Effector memory CD4-positive, alpha-beta T cell (primary cell): ENCODE results near the gene SPTLC1.

ENCODE experiments used
- DNase-seq, 3 donors: peaks; one replicate each; pipeline ENCODE4 v3.0.0-alpha.2; 2020
- H3K27ac ChIP-seq: 2 replicates; pipeline ENCODE4 v1.7.0; 2013; ENCODE audit warnings: mild to moderate bottlenecking, low read length, moderate library complexity; ENCODE audit not compliant: insufficient read depth, poor library complexity, severe bottlenecking
- H3K27me3 ChIP-seq: replicated peaks from 2 replicates; pipeline ENCODE4 v1.7.0; 2013; ENCODE audit warnings: mild to moderate bottlenecking, low read length; ENCODE audit not compliant: insufficient read depth, control insufficient read depth, poor library complexity, severe bottlenecking
- H3K36me3 ChIP-seq: 2 replicates; pipeline ENCODE4 v1.7.0; 2013; ENCODE audit warnings: mild to moderate bottlenecking, low read length, moderate library complexity; ENCODE audit not compliant: control insufficient read depth, insufficient read depth
- H3K4me1 ChIP-seq: 2 replicates; pipeline ENCODE4 v1.7.0; 2013; ENCODE audit warnings: low read length, mild to moderate bottlenecking; ENCODE audit not compliant: control insufficient read depth, insufficient read depth, poor library complexity, severe bottlenecking
- H3K4me3 ChIP-seq: 2 replicates; pipeline ENCODE4 v1.7.0; 2013; ENCODE audit warnings: low read length, low read depth, mild to moderate bottlenecking; ENCODE audit not compliant: insufficient read depth, poor library complexity, severe bottlenecking
- H3K9me3 ChIP-seq: 2 replicates; pipeline ENCODE4 v1.7.0; 2013; ENCODE audit warnings: mild to moderate bottlenecking, low read length, moderate library complexity; ENCODE audit not compliant: control insufficient read depth

Gene SPTLC1

GRCh38 chr9:91995000-91995655 lies 120.1 kb downstream of the SPTLC1 start:
- H3K9me3 ChIP-seq: no peaks in the 10 kb centered on the region

DNA sequence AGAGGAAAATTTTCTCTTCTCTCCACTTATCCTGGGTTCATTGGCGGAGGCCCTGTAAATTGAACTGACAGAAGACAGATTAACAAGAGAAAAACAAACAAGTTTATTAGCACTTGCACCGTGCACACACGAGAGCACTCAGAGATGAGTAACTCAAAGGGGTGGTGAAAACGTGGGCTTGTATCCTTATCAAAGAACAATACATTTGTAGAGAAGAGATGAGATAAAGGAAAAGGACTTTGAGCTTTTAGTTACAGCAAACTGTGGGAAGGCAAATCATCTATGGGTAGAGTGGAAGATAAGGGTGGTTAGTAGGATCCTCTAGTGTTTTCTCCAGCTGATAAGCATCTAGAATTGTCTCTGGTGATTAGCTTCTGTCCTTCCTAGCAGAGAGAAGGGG lies 120.8 kb downstream of the SPTLC1 start:
- no peaks in the 10 kb centered on the region for H3K4me1 ChIP-seq
- no peak overlapping the region for H3K27ac ChIP-seq
- no peaks in the 10 kb centered on the region for H3K36me3 ChIP-seq
- no peak overlapping the region for H3K4me3 ChIP-seq
- no peak for DNase-seq
- H3K27me3 ChIP-seq: no peaks in the 10 kb centered on the region
- H3K9me3 ChIP-seq: no peaks in the 10 kb centered on the region

More at GRCh38 chr9:91995000-91995655, 120.1 kb downstream of the SPTLC1 start:
- DNase-seq: no peak
- Histone ChIP-seq H3K4me1 (no peaks in the 10 kb centered on the region), H3K27me3 (no peaks in the 10 kb centered on the region), H3K4me3 (no peak overlapping the region), H3K36me3 (no peaks in the 10 kb centered on the region), H3K27ac (no peak overlapping the region)

GRCh38 chr9:91992461-91993041 lies 122.7 kb downstream of the SPTLC1 start:
- no peaks in the 10 kb centered on the region for H3K27me3 ChIP-seq

GRCh38 chr9:91991721-91992341 lies 123.4 kb downstream of the SPTLC1 start:
- DNase-seq: no peak
- no peaks in the 10 kb centered on the region for H3K27me3 ChIP-seq
- H3K4me3 ChIP-seq: no peak overlapping the region
- no peak overlapping the region for H3K27ac ChIP-seq
- H3K9me3 ChIP-seq: no peaks in the 10 kb centered on the region
- H3K4me1 ChIP-seq: no peaks in the 10 kb centered on the region
- no peaks in the 10 kb centered on the region for H3K36me3 ChIP-seq

More at GRCh38 chr9:91992461-91993041, 122.7 kb downstream of the SPTLC1 start:
- Histone ChIP-seq H3K9me3 (no peaks in the 10 kb centered on the region), H3K4me1 (no peaks in the 10 kb centered on the region), H3K36me3 (no peaks in the 10 kb centered on the region), H3K4me3 (no peak overlapping the region), H3K27ac (no peak overlapping the region)
- no peak for DNase-seq

DNA sequence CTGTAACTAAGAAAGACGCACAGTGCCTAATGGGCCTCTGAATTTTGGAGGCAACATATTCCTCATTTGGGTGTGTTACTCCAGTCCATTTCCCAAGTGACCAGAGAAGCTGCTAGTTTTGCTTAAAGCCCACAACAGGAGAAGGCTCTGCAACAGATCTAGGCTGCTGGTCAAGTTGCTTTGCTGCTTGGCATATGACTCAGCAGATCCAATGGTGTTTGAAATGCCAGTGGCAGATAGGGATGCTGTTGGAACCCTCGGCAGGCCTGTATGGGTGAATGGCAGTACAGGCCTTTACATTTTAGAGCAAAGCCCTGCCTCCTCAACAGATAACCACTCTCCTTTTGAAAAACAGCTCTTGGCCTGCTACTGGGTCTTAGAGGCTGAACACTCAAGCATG lies 129.0 kb downstream of the SPTLC1 start:
- Histone ChIP-seq H3K27ac (no peak overlapping the region), H3K36me3 (no peaks in the 10 kb centered on the region), H3K27me3 (no peaks in the 10 kb centered on the region), H3K4me3 (no peak overlapping the region), H3K9me3 (no peaks in the 10 kb centered on the region), H3K4me1 (no peaks in the 10 kb centered on the region)
- DNase-seq: no peak

DNA sequence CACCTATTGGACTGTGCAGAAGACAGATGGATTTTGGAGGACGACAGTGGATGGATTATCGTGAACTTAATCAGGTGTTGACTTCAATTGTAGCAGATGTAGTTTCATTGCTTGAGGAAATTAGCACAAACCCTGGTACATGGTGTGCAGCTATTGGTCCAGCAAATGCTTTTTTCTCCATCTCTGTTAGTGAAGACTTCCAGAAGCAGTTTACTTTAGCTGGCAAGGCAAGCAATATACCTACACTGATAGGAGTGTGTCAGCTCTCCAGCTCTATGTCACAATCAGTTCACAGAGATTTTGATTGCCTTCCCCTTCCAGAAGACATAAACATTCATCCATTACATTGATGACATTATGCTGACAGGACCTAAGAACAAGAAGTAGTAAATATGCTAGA lies 129.5 kb downstream of the SPTLC1 start:
- Histone ChIP-seq H3K4me1 (no peaks in the 10 kb centered on the region), H3K4me3 (no peak overlapping the region), H3K27ac (no peak overlapping the region), H3K9me3 (no peaks in the 10 kb centered on the region), H3K36me3 (no peaks in the 10 kb centered on the region), H3K27me3 (no peaks in the 10 kb centered on the region)
- DNase-seq: no peak
